Measurements from ENCODE around the gene CGB3.
"Not testable (repeated sequence)": the region's sequence is repeated elsewhere in the genome, so short reads cannot be mapped to it uniquely, and the experiment has no call there.

- not testable (repeated sequence) for TF ChIP-seq CTCF (conservative IDR thresholded peaks at IDR 0.05 in 1 of 2, IDR thresholded peaks at IDR 0.05 in 1 of 2; ENCODE audit: extremely low read depth in 1 of 2, insufficient read depth in 1 of 2, low read depth in 1 of 2, low read length in 2 of 2); EZH2 (IDR thresholded peaks at IDR 0.05; ENCODE audit: borderline replicate concordance, low read length)
Measured at GRCh38 chr19:49050376-49051033, 26.4 kb upstream of the CGB3 start.
